ENCODE results near the gene HSPA12A. TPM values are rescaled to one million over a fixed set of nuclear protein-coding genes. Genes with fewer than 3 reads are reported as not detected.
A peak's percentile ranks its signal among the peaks of the same experiment; 100 is the strongest.

HSPA12A gene
- total RNA-seq, 4 donors from 2014 or later = 20.2 to 55.1 (median 32.5) TPM

DNA sequence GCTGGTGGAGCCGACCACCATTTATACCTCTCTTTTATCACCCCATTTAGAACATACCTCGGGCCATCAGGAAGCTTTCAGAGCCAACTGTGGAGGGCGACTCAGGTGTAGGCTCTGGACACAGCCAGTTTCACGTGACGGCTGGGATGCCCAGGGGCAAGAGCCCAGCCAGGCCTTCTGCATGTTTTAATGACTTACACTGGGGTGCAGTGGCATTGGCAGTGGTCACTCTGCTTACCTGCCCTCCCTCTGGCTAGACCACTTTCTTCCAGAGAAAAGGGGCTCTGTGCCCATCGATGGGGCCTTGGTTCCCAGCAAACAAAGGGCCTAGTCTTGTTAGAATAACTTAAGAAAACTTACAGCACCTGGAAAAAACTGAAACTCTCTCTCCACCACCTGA lies 71.7 kb downstream of the HSPA12A start:
- no peak for DNase-seq (ENCODE audit: low spot score)
- ATAC-seq (ENCODE audit: low FRiP score) = no peak
- TF ChIP-seq, protein P1, sequence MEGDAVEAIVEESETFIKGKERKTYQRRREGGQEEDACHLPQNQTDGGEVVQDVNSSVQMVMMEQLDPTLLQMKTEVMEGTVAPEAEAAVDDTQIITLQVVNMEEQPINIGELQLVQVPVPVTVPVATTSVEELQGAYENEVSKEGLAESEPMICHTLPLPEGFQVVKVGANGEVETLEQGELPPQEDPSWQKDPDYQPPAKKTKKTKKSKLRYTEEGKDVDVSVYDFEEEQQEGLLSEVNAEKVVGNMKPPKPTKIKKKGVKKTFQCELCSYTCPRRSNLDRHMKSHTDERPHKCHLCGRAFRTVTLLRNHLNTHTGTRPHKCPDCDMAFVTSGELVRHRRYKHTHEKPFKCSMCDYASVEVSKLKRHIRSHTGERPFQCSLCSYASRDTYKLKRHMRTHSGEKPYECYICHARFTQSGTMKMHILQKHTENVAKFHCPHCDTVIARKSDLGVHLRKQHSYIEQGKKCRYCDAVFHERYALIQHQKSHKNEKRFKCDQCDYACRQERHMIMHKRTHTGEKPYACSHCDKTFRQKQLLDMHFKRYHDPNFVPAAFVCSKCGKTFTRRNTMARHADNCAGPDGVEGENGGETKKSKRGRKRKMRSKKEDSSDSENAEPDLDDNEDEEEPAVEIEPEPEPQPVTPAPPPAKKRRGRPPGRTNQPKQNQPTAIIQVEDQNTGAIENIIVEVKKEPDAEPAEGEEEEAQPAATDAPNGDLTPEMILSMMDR (IDR thresholded peaks at IDR 0.05) = no peak

DNA sequence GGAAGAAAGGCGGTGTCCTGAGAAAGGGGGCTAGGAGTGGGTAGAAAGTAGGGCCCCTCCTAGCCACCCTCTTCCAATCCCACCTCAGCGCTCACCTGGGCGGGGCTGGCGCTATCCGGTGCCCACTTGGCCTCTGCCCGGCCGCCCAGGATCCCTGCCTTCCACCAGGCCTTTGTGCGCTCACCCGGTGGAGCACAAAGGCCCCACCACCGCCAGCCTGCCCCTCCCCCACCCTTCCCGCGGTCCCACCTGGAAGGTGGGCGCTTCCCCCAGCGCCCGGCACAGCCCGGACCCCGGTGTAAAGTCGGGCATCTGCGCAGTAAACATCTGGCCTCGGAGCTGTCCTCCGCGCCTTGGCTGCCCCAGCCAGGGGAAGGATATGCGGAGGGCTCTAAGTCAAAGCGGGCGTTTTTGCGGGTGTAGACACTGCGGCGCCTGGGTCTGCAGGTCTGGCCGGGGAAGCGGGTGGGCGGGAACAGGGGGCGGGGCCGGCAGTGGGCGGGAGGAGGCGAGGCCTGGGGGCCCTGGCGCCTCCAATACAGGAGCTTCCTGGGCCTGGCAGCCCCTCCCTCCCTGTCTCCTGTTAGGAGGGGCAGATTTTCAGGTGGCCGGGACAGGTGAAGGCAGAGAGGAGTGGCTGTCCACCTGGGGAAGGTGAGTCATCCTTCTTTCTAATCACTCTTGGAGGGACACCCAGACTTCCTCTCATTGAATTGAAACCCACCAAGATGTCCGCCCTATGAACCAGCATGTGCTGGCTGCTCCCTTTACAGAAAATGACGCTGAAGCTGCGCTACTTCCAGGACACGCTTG lies 72.3 kb downstream of the HSPA12A start:
- ATAC-seq (ENCODE audit: low FRiP score) (peak; percentile 55), DNase-seq (ENCODE audit: low spot score) (no peak)
- TF ChIP-seq, protein P1 (IDR thresholded peaks at IDR 0.05) = no peak

DNA sequence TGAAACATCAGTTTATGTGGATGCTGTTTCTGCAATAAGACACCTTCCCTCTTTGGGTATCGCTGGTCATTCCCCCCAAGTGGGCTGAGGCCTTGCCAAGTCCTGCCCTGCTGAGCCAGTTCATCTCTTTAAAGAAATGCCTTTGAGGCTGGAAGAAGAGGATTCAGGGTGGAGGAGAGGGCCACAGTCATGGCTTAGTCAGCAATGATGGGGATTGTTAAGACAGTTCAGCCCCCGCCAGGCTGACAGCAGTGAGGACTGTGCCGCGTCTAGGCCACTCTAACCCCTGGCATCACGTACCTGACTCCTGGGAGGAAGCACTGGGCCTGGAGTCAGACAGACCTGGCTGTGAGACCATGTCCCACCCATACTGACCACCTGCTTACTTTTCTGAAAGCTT lies 73.3 kb downstream of the HSPA12A start:
- TF ChIP-seq, protein P1 (IDR thresholded peaks at IDR 0.05) = no peak
- DNase-seq (ENCODE audit: low spot score) (no peak), ATAC-seq (ENCODE audit: low FRiP score) (peak; percentile 47)

DNA sequence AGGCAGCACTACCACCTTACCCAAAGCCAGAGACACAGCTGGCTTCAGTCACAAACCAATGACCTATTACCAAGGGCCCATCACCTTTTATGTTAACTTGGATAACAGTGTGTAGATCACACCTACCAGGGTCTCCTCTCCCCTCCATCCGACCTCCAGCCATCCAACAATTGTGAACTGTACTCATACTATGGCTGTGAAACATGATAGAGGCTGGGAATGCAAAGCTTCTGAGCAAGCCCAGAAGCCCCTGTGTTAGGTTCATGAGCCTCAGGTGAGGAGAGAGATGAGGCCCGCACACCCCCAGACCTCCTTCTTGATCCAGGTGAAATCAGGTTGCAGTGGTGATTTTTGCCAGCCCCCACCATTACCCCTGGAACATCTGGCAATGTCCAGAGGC lies 73.9 kb downstream of the HSPA12A start:
- no peak for ATAC-seq (ENCODE audit: low FRiP score)
- no peak for DNase-seq (ENCODE audit: low spot score)
- TF ChIP-seq, protein P1 (IDR thresholded peaks at IDR 0.05) = no peak

DNA sequence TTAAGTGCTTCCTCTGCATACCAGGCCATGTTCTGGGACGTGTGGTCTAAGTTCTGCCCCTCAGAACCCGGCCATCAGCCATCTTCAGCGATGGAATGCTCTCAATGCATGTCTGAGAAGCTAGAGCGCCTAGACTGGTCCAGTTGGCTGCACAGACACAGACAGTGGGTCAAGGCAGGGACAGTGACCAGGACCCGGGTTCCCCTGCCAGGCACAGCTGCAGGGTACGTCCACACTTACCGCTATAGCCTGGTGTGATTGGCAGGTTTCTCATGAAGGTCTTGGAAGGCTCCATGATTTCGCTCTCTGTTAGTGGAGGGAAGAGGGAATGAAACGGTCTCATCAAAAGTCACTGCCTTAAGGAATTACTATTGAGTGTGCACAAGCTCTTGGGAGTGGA lies 74.3 kb downstream of the HSPA12A start:
- no peak for ATAC-seq (ENCODE audit: low FRiP score)
- no peak for DNase-seq (ENCODE audit: low spot score)
- TF ChIP-seq, protein P1 (IDR thresholded peaks at IDR 0.05) = no peak

DNA sequence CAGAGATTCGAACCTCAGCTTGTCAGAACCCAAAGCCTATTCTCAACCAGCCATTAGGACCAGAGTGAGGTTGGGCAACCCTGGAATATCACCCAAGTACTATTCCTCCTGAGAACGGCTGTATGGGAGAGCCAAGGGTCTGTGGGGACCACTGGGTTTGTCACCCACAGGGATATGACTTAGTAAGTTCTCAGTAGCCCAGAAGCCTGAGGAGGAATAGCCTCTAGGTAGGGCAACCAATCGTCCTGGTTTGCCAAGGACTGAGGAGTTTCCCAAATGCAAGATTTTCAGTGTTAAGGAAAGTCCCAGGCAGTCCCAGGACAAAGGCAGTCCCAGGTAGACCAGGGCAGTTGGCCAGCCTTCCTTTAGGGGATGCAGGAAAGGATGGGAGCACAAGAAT lies 74.9 kb downstream of the HSPA12A start:
- TF ChIP-seq, protein P1 (IDR thresholded peaks at IDR 0.05) = no peak

DNA sequence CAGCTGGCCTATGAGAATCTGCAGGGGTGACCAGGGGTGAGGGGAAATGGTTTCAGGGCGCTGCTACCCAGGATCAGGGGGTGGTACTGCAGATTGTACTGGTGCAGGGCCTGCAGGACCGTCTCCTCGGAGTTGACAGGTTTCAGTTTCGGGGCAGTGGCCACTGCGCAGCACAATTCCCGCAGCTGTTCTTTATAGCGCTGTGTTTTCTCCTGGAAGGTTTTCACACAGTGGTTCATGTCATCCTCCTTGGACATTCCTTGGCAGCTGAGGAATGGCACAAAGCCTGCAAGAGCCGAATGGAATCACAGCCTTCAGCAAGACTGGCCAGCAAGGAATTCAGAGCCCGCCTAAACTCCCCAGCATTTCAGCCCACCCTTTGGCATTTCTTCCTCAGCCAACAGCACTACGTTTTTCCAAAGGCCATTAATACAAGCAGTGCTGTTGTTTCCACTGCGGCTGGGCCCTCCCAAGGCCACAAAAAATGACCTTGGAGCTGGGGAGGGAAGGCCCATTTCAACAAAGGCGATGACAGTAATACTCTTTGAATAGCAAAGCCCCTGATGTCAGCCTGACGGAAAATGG lies 76.7 kb downstream of the HSPA12A start:
- no peak for DNase-seq (ENCODE audit: low spot score)

More for the DNA sequence above, 74.9 kb downstream of the HSPA12A start:
- DNase-seq (ENCODE audit: low spot score) (no peak), ATAC-seq (ENCODE audit: low FRiP score) (no peak)

More for the DNA sequence above, 76.7 kb downstream of the HSPA12A start:
- peak; percentile 68 for ATAC-seq (ENCODE audit: low FRiP score)
- TF ChIP-seq, protein P1 (IDR thresholded peaks at IDR 0.05) = no peak
